Duodenal mucosa (tissue), 2 donors: Measurements from ENCODE around the gene LRRC4C.

Experiments
- H3K27ac ChIP-seq: one replicate; pipeline ENCODE4 v1.7.0; 2013; ENCODE audit warnings: low read depth, low read length
- H3K27me3 ChIP-seq, 2 donors: one replicate each; pipeline ENCODE4 v1.7.0; 2013; ENCODE audit warnings: low read length in 2 of 2, control low read depth in 1 of 2; ENCODE audit not compliant: insufficient read depth in 2 of 2, control insufficient read depth in 1 of 2
- H3K36me3 ChIP-seq, 2 donors: one replicate each; pipeline ENCODE4 v1.7.0; 2013; ENCODE audit warnings: low read length in 2 of 2, control low read depth in 1 of 2; ENCODE audit not compliant: insufficient read depth in 2 of 2, control insufficient read depth in 1 of 2
- H3K4me1 ChIP-seq, 2 donors: one replicate each; pipeline ENCODE4 v1.7.0; 2013; ENCODE audit warnings: low read length in 2 of 2, control low read depth in 1 of 2; ENCODE audit not compliant: insufficient read depth in 2 of 2, control insufficient read depth in 1 of 2
- H3K4me3 ChIP-seq, 2 donors: one replicate each; pipeline ENCODE4 v1.7.0; 2013; ENCODE audit warnings: low read length in 2 of 2, low read depth in 1 of 2
- H3K9ac ChIP-seq, 2 donors: one replicate each; pipeline ENCODE4 v1.7.0; 2013; ENCODE audit warnings: low read length in 2 of 2, low read depth in 1 of 2
- H3K9me3 ChIP-seq, 2 donors: one replicate each; pipeline ENCODE4 v1.7.0; 2013; ENCODE audit warnings: low read length in 2 of 2, control low read depth in 1 of 2; ENCODE audit not compliant: control insufficient read depth in 1 of 2

LRRC4C gene

GRCh38 chr11:41177791-41178190 is 281.7 kb downstream of the LRRC4C start:
- Histone ChIP-seq H3K27me3 (no peaks in the 10 kb centered on the region), H3K9me3 (no peaks in the 10 kb centered on the region), H3K27ac (no peak overlapping the region), H3K4me3 (no peak overlapping the region), H3K4me1 (no peaks in the 10 kb centered on the region), H3K36me3 (no peaks in the 10 kb centered on the region), H3K9ac (no peak overlapping the region)

DNA sequence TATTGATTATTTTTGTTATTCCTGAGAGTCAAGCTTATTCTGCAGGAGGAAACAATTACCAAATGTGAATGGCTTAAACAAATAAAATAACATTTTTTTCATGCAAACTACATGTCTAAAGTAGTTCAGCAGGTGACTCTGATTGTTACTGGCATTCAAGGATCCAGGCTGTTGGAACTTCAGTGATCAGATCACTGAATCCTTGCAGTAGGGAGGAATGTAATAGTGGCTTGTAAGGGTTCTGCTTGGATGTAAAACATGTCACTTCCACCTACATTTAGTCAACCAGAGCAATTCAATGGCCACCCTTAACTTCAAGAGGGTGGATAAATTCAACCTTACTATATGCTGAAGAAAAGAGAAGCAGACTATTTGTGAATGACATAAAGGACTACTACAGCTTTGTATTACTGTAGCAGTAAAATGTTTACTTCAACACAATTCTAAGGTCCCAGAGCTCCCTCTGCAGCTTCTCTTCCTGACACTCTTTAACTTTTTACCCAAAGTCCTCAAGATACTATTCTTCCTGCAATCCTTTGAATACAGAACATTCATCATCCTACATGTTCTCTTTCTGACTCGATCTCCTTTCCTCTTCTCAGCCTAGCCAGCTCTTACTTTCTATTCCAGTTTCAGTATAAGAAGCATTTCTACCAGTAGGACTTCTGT is 284.0 kb downstream of the LRRC4C start:
- Histone ChIP-seq H3K9me3 (no peaks in the 10 kb centered on the region), H3K4me3 (no peak overlapping the region), H3K27ac (no peak overlapping the region), H3K36me3 (no peaks in the 10 kb centered on the region), H3K9ac (no peak overlapping the region), H3K27me3 (no peaks in the 10 kb centered on the region), H3K4me1 (no peaks in the 10 kb centered on the region)

DNA sequence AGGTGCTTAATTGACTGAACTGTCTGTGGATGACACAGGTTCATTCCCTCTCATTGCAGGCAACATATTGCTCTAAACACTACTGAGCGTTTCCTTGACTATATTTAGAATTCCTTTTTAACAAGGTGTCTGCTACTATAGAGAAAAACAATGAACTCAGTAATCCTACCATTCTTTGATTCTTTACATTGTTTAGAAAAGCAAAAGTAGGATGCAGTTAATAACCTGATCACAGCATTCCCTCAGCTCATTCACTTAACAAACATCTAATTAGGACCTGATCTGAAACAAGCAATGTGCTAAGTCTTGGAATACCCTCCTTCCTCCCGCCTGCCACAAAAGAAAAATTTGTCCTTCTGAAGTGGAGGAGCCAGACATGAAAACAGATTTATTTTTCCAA is 313.1 kb downstream of the LRRC4C start:
- Histone ChIP-seq H3K4me1 (no peaks in the 10 kb centered on the region), H3K27me3 (no peaks in the 10 kb centered on the region), H3K36me3 (no peaks in the 10 kb centered on the region)

GRCh38 chr11:41145420-41145819 is 314.0 kb downstream of the LRRC4C start:
- Histone ChIP-seq H3K27ac (no peak overlapping the region), H3K9me3 (no peaks in the 10 kb centered on the region), H3K27me3 (no peaks in the 10 kb centered on the region), H3K4me3 (no peak overlapping the region), H3K9ac (no peak overlapping the region), H3K36me3 (no peaks in the 10 kb centered on the region), H3K4me1 (no peaks in the 10 kb centered on the region)

More for the DNA sequence above, 313.1 kb downstream of the LRRC4C start:
- Histone ChIP-seq H3K27ac (no peak overlapping the region), H3K4me3 (no peak overlapping the region), H3K9me3 (no peaks in the 10 kb centered on the region), H3K9ac (no peak overlapping the region)

GRCh38 chr11:41134971-41135370 is 324.5 kb downstream of the LRRC4C start:
- Histone ChIP-seq H3K4me3 (no peak overlapping the region), H3K9ac (no peak overlapping the region), H3K4me1 (no peaks in the 10 kb centered on the region), H3K27ac (no peak overlapping the region), H3K9me3 (no peaks in the 10 kb centered on the region), H3K36me3 (no peaks in the 10 kb centered on the region), H3K27me3 (no peaks in the 10 kb centered on the region)

- Histone ChIP-seq H3K9ac (no peak overlapping the region), H3K4me3 (no peak overlapping the region), H3K36me3 (no peaks in the 10 kb centered on the region), H3K27me3 (no peaks in the 10 kb centered on the region), H3K4me1 (no peaks in the 10 kb centered on the region), H3K27ac (no peak overlapping the region), H3K9me3 (no peaks in the 10 kb centered on the region)
Observed at GRCh38 chr11:41133023-41133422, 326.4 kb downstream of the LRRC4C start.

DNA sequence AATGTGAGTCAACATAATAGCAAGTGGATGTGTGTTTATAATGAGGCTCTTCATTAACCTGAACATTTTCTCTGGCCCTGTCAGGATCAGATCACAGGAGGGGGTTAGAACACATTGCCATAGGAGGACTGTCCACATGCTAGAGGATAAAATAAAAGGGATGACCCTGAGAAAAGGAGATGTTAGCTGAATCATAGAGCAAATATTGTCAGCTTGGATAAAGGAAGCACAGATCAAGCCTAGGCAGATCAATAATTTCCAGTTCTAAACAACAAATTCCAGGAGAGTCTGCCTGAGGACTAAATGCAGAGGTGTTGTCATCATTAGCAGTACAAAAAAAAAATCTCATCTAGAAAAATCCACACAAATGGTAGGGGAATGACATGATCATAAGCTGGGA is 337.9 kb downstream of the LRRC4C start:
- H3K36me3 ChIP-seq = no peaks in the 10 kb centered on the region
- no peak overlapping the region for H3K4me3 ChIP-seq
- no peak overlapping the region for H3K27ac ChIP-seq
- no peaks in the 10 kb centered on the region for H3K4me1 ChIP-seq
- H3K9ac ChIP-seq = no peak overlapping the region
- H3K9me3 ChIP-seq = no peaks in the 10 kb centered on the region
- no peaks in the 10 kb centered on the region for H3K27me3 ChIP-seq

- H3K27me3 ChIP-seq = no peaks in the 10 kb centered on the region
- H3K27ac ChIP-seq = no peak overlapping the region
- H3K4me1 ChIP-seq = no peaks in the 10 kb centered on the region
- no peaks in the 10 kb centered on the region for H3K9me3 ChIP-seq
- no peaks in the 10 kb centered on the region for H3K36me3 ChIP-seq
- no peak overlapping the region for H3K4me3 ChIP-seq
- H3K9ac ChIP-seq = no peak overlapping the region
Observed at GRCh38 chr11:41119484-41119883, 340.0 kb downstream of the LRRC4C start.

DNA sequence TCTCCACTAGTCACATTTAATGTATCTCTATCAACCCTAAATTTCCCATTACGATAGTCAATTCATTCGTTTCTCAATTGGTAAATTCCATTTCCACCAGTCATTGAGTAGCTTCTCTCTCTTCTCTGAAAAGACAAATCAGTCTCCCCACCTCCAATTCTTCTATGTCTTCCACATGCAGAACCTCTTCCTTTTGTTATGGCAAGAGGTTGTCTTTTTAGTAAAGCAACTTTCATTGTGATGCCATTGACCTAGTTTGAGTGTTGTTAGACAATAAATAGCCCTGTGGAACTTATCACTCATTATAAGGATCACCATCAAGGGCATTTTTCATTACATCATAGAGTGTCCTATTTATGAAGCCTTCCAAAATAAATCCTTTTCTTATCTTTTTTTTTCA is 340.9 kb downstream of the LRRC4C start:
- H3K27ac ChIP-seq = no peak overlapping the region
- H3K9me3 ChIP-seq = no peaks in the 10 kb centered on the region
- H3K27me3 ChIP-seq = no peaks in the 10 kb centered on the region
- H3K9ac ChIP-seq = no peak overlapping the region
- no peaks in the 10 kb centered on the region for H3K36me3 ChIP-seq
- H3K4me3 ChIP-seq = no peak overlapping the region
- no peaks in the 10 kb centered on the region for H3K4me1 ChIP-seq

GRCh38 chr11:41116970-41117369 is 342.5 kb downstream of the LRRC4C start:
- Histone ChIP-seq H3K27ac (no peak overlapping the region), H3K9ac (no peak overlapping the region), H3K36me3 (no peaks in the 10 kb centered on the region), H3K4me3 (no peak overlapping the region), H3K4me1 (no peaks in the 10 kb centered on the region), H3K27me3 (no peaks in the 10 kb centered on the region), H3K9me3 (no peaks in the 10 kb centered on the region)

GRCh38 chr11:41115066-41115465 is 344.4 kb downstream of the LRRC4C start:
- Histone ChIP-seq H3K4me1 (no peaks in the 10 kb centered on the region), H3K9me3 (no peaks in the 10 kb centered on the region), H3K9ac (no peak overlapping the region), H3K27me3 (no peaks in the 10 kb centered on the region), H3K36me3 (no peaks in the 10 kb centered on the region), H3K4me3 (no peak overlapping the region), H3K27ac (no peak overlapping the region)
